SK-N-SH treated with all-trans-retinoic acid at 6 μM for 48 hours (cell line): Measurements from ENCODE around the gene SPON1.

Source experiments
- ATAC-seq: fragments of 200-7000 bp; cut with Tn5 transposase; 3 replicates; pipeline ENCODE4 v1.9.1; 2020; ENCODE audit warnings: mild to moderate bottlenecking, moderate library complexity
- ARNTL ChIP-seq: fragments of 450-650 bp; formaldehyde crosslinking; IDR thresholded peaks from 2 replicates; pipeline ENCODE4 v1.5.0; 2020; ENCODE audit warnings: low read depth, mild to moderate bottlenecking, moderate library complexity, borderline replicate concordance
- BACH2 ChIP-seq: fragments of 250-450 bp; sonication (Bioruptor Pico); IDR thresholded peaks from 2 replicates; pipeline ENCODE4 v1.9.0; 2021; ENCODE audit warnings: mild to moderate bottlenecking, borderline replicate concordance
- CREB5 ChIP-seq: fragments of 250-450 bp; sonication (Bioruptor Pico); IDR thresholded peaks from 2 replicates; pipeline ENCODE4 v1.5.1; 2020; ENCODE audit warnings: low read depth, mild to moderate bottlenecking, moderate library complexity
- CSDC2 ChIP-seq: fragments of 250-450 bp; sonication (Bioruptor Pico); IDR thresholded peaks from 2 replicates; pipeline ENCODE4 v1.5.0; 2020; ENCODE audit warnings: mild to moderate bottlenecking, moderate library complexity
- CSRNP3 ChIP-seq: fragments of 250-450 bp; sonication (Bioruptor Pico); IDR thresholded peaks from 2 replicates; pipeline ENCODE4 v1.5.1; 2021; ENCODE audit warnings: mild to moderate bottlenecking, moderate library complexity
- ESRRG ChIP-seq: fragments of 250-450 bp; sonication (Bioruptor Pico); IDR thresholded peaks from 2 replicates; pipeline ENCODE4 v1.6.1; 2021; ENCODE audit warnings: mild to moderate bottlenecking
- GLIS3 ChIP-seq: fragments of 250-450 bp; sonication (Bioruptor Pico); IDR thresholded peaks from 2 replicates; pipeline ENCODE4 v1.5.0; 2020; ENCODE audit warnings: mild to moderate bottlenecking, moderate library complexity
- ISL1 ChIP-seq: fragments of 250-450 bp; sonication (Bioruptor Pico); IDR thresholded peaks from 2 replicates; pipeline ENCODE4 v2.1.2; 2022; ENCODE audit warnings: mild to moderate bottlenecking, moderate library complexity
- OSR1 ChIP-seq: fragments of 250-450 bp; sonication (Bioruptor Pico); IDR thresholded peaks from 2 replicates; pipeline ENCODE4 v1.8.0; 2022; ENCODE audit warnings: moderate library complexity, mild to moderate bottlenecking, inconsistent platforms
- POU6F1 ChIP-seq: fragments of 250-450 bp; sonication (Bioruptor Pico); IDR thresholded peaks from 2 replicates; pipeline ENCODE4 v1.8.0; 2021; ENCODE audit warnings: low read depth, mild to moderate bottlenecking, moderate library complexity, borderline replicate concordance
- PPARA ChIP-seq: fragments of 250-450 bp; sonication (Bioruptor Pico); IDR thresholded peaks from 2 replicates; pipeline ENCODE4 v1.5.0; 2020; ENCODE audit warnings: mild to moderate bottlenecking, borderline replicate concordance
- RARB ChIP-seq: fragments of 250-450 bp; sonication (Bioruptor Pico); IDR thresholded peaks from 2 replicates; pipeline ENCODE4 v1.8.0; 2021; ENCODE audit warnings: mild to moderate bottlenecking, moderate library complexity
- SNAI2 ChIP-seq: fragments of 250-450 bp; sonication (Bioruptor Pico); IDR thresholded peaks from 2 replicates; pipeline ENCODE4 v1.5.0; 2020; ENCODE audit warnings: mild to moderate bottlenecking, moderate library complexity
- TCF4 ChIP-seq: fragments of 250-450 bp; sonication (Bioruptor Pico); IDR thresholded peaks from 2 replicates; pipeline ENCODE4 v1.8.0; 2021; ENCODE audit warnings: mild to moderate bottlenecking, moderate library complexity, borderline replicate concordance
- TOX ChIP-seq: fragments of 250-450 bp; sonication (Bioruptor Pico); IDR thresholded peaks from 2 replicates; pipeline ENCODE4 v1.8.0; 2021; ENCODE audit warnings: mild to moderate bottlenecking, moderate library complexity, borderline replicate concordance
- ZC3H10 ChIP-seq: fragments of 250-450 bp; sonication (Bioruptor Pico); IDR thresholded peaks from 2 replicates; pipeline ENCODE4 v1.5.1; 2021; ENCODE audit warnings: mild to moderate bottlenecking, moderate library complexity
- ZFP3 ChIP-seq: fragments of 250-450 bp; sonication (Bioruptor Pico); IDR thresholded peaks from 2 replicates; pipeline ENCODE4 v1.5.0; 2020; ENCODE audit warnings: mild to moderate bottlenecking, moderate library complexity
- ZFP30 ChIP-seq: fragments of 450-650 bp; formaldehyde crosslinking; IDR thresholded peaks from 2 replicates; pipeline ENCODE4 v1.5.0; 2022; ENCODE audit warnings: mild to moderate bottlenecking, moderate library complexity
- ZNF565 ChIP-seq: fragments of 450-650 bp; formaldehyde crosslinking; conservative IDR thresholded peaks from 2 replicates; pipeline ENCODE4 v1.5.0; 2020; ENCODE audit warnings: low read depth, mild to moderate bottlenecking, moderate library complexity
- ZNF70 ChIP-seq: fragments of 450-650 bp; formaldehyde crosslinking; IDR thresholded peaks from 2 replicates; pipeline ENCODE4 v1.5.0; 2020; ENCODE audit warnings: mild to moderate bottlenecking, moderate library complexity
- ZNF8 ChIP-seq: fragments of 450-650 bp; formaldehyde crosslinking; IDR thresholded peaks from 2 replicates; pipeline ENCODE4 v1.5.0; 2020; ENCODE audit warnings: mild to moderate bottlenecking, moderate library complexity
- TF ChIP-seq, protein P1 (sequence below): fragments of 250-450 bp; sonication (Bioruptor Pico); IDR thresholded peaks from 2 replicates; pipeline ENCODE4 v1.5.0; 2020; ENCODE audit warnings: mild to moderate bottlenecking, moderate library complexity

Gene SPON1

DNA sequence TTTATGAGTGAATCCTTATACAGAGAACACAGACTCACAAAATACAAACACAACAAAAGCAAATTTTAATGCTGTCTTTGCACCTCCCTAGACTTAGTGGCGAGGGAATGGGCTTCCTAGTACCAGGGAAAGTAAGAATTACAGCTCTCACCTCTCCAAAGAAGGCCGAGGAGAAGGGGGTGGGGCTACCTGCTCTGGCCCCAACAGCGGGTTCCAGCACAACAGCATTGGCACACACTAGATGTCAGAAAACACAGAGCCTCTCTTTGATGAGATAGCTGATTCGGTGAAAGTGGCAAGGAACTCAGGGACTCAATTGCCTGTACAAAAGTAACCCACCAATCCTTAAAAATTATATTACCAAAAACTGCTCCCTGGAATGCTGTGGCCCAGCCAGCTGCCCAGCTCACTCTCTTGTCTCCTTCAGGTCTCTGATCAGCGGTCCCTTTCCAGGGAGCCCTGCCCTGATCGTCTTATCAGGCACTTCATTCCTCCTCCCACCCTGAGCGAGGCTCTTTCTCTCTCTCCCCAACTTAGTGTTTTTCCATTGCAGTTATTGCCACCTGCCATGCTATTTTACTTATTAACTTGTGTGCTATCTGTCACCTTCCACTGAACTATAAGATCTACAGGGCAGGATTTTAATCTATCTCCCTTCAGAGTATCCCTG, 30.7 kb downstream of the SPON1 start:
- no peak for ATAC-seq
- TF ChIP-seq ZNF8 (CRISPR knock-in tag) (no peak), GLIS3 (CRISPR knock-in tag) (no peak), ZFP30 (no peak), CSDC2 (CRISPR knock-in tag) (no peak), CREB5 (CRISPR knock-in tag) (no peak), ZNF565 (CRISPR knock-in tag) (no peak), ISL1 (CRISPR knock-in tag) (no peak), ARNTL (CRISPR knock-in tag) (no peak), CSRNP3 (CRISPR knock-in tag) (no peak), OSR1 (CRISPR knock-in tag) (no peak), TOX (no peak), ZFP3 (no peak), PPARA (CRISPR knock-in tag) (no peak), RARB (CRISPR knock-in tag) (no peak), TCF4 (no peak), POU6F1 (no peak)
- TF ChIP-seq, protein P1, sequence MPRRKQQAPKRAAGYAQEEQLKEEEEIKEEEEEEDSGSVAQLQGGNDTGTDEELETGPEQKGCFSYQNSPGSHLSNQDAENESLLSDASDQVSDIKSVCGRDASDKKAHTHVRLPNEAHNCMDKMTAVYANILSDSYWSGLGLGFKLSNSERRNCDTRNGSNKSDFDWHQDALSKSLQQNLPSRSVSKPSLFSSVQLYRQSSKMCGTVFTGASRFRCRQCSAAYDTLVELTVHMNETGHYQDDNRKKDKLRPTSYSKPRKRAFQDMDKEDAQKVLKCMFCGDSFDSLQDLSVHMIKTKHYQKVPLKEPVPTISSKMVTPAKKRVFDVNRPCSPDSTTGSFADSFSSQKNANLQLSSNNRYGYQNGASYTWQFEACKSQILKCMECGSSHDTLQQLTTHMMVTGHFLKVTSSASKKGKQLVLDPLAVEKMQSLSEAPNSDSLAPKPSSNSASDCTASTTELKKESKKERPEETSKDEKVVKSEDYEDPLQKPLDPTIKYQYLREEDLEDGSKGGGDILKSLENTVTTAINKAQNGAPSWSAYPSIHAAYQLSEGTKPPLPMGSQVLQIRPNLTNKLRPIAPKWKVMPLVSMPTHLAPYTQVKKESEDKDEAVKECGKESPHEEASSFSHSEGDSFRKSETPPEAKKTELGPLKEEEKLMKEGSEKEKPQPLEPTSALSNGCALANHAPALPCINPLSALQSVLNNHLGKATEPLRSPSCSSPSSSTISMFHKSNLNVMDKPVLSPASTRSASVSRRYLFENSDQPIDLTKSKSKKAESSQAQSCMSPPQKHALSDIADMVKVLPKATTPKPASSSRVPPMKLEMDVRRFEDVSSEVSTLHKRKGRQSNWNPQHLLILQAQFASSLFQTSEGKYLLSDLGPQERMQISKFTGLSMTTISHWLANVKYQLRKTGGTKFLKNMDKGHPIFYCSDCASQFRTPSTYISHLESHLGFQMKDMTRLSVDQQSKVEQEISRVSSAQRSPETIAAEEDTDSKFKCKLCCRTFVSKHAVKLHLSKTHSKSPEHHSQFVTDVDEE, result no peak
- TF ChIP-seq, all 23 proteins: peak for 0

- TF ChIP-seq GLIS3 (CRISPR knock-in tag) (no peak), TOX (no peak)
- ATAC-seq, result no peak
These were observed 35.4 kb downstream of the SPON1 start for GRCh38 chr11:13997881-13998280.

DNA sequence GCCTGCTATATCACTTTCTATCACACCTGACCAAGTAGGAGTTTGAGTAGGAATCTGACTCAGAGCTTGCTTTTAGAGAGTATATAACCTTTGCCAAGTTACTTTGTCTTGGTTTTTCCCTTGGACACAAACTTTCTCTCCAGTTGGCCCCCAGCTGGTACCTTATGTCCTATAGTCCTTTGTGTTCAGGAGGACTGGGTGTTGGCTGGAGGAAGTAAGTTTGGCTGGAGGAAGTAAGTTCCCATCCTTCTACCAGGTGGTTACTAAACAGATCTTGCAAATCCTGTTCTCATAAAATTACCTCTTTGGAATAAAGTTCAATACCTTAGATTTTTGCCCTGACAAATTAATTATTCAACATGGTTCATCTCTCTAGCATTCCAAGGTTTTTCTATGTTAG, 37.2 kb downstream of the SPON1 start:
- no peak for TF ChIP-seq PPARA (CRISPR knock-in tag)
- TF ChIP-seq ZNF8 (CRISPR knock-in tag), result no peak
- no peak for TF ChIP-seq TOX
- no peak for TF ChIP-seq GLIS3 (CRISPR knock-in tag)
- TF ChIP-seq BACH2 (CRISPR knock-in tag), result no peak
- TF ChIP-seq, protein P1, result no peak
- TF ChIP-seq ARNTL (CRISPR knock-in tag), result no peak
- no peak for ATAC-seq

- no peak for ATAC-seq
- no peak for TF ChIP-seq TOX
- no peak for TF ChIP-seq ZC3H10 (CRISPR knock-in tag)
- TF ChIP-seq ZNF565 (CRISPR knock-in tag), result no peak
- TF ChIP-seq ISL1 (CRISPR knock-in tag), result no peak
- TF ChIP-seq SNAI2 (CRISPR knock-in tag), result no peak
- TF ChIP-seq ZNF70 (CRISPR knock-in tag), result no peak
- no peak for TF ChIP-seq ARNTL (CRISPR knock-in tag)
- TF ChIP-seq OSR1 (CRISPR knock-in tag), result no peak
- no peak for TF ChIP-seq ESRRG
These were observed 39.1 kb downstream of the SPON1 start for GRCh38 chr11:14001597-14001996.
